ENCODE results near the gene BACH2. TPM values are rescaled to one million over a fixed set of nuclear protein-coding genes. Genes with fewer than 3 reads are reported as not detected.
A peak's percentile ranks its signal among the peaks of the same experiment; 100 is the strongest.

The BACH2 gene
- total and polyA plus RNA-seq, 2 experiments from 2014 or later, result 1.6 to 5.7 TPM

- H3K27ac ChIP-seq (ENCODE audit: low read depth), result no peak overlapping the region
- ATAC-seq (no peak), DNase-seq (ENCODE audit: low spot score) (no peak)
- Mint-ChIP-seq H3K27ac (no peak overlapping the region), H3K4me1 (peaks cover 5% of the 10 kb centered on the region), H3K9me3 (peaks cover 5% of the 10 kb centered on the region; the same call in 1 of the 3 replicates), H3K27me3 (ENCODE audit: insufficient read depth, low read depth, poor library complexity) (peaks cover 6% of the 10 kb centered on the region), H3K4me3 (no peak overlapping the region), H3K36me3 (ENCODE audit: low read depth) (no peaks in the 10 kb centered on the region)
- H3K4me1 ChIP-seq (ENCODE audit: insufficient read depth), result no peaks in the 10 kb centered on the region
- no peaks in the 10 kb centered on the region for H3K36me3 ChIP-seq (ENCODE audit: insufficient read depth)
- H3K4me2 ChIP-seq, result no peak overlapping the region
- H2AFZ ChIP-seq, result peak overlapping the region; percentile 59; the same call in 1 of the 2 replicates
- H3K4me3 ChIP-seq, result no peak overlapping the region
- no peaks in the 10 kb centered on the region for H3K9me2 ChIP-seq (ENCODE audit: insufficient read depth)
- no peaks in the 10 kb centered on the region for H3K27me3 ChIP-seq (ENCODE audit: insufficient read depth)
- no peaks in the 10 kb centered on the region for H3K79me2 ChIP-seq (replicated peaks; ENCODE audit: insufficient read depth)
- TF ChIP-seq CTCF (conservative IDR thresholded peaks at IDR 0.05; ENCODE audit: low read depth in 2 of 2) (no peak), ZNF114 (CRISPR knock-in tag; IDR thresholded peaks at IDR 0.05) (no peak), STAT1 (IDR thresholded peaks at IDR 0.05; ENCODE audit: unreplicated experiment) (no peak), NANOG (IDR thresholded peaks at IDR 0.05; ENCODE audit: borderline replicate concordance) (no peak), EZH2phosphoT487 (IDR thresholded peaks at IDR 0.05; ENCODE audit: unreplicated experiment) (no peak), POLR2AphosphoS5 (IDR thresholded peaks at IDR 0.05; ENCODE audit: low read depth) (no peak), CREB1 (CRISPR knock-in tag; IDR thresholded peaks at IDR 0.05; ENCODE audit: low read depth) (no peak), EZH2 (IDR thresholded peaks at IDR 0.05; ENCODE audit: low read depth, unreplicated experiment) (no peak), ETS1 (IDR thresholded peaks at IDR 0.05) (no peak), ZNF331 (CRISPR knock-in tag; IDR thresholded peaks at IDR 0.05; ENCODE audit: low read depth) (no peak), REST (IDR thresholded peaks at IDR 0.05; ENCODE audit: unreplicated experiment) (no peak), JUNB (IDR thresholded peaks at IDR 0.05; ENCODE audit: unreplicated experiment) (no peak), ZNF462 (CRISPR knock-in tag; IDR thresholded peaks at IDR 0.05) (no peak)
- no peaks in the 10 kb centered on the region for H4K20me1 ChIP-seq (replicated peaks; ENCODE audit: insufficient read depth)
- H3F3A ChIP-seq (replicated peaks; ENCODE audit: low read depth), result no peaks in the 10 kb centered on the region
These were observed 375.4 kb downstream of the BACH2 start for GRCh38 chr6:89921197-89921596.

Data from GM23338 (cell line).